GM19455 (cell line): ENCODE measurements around the gene PRXL2A.
"Not testable (repeated sequence)": the region's sequence is repeated elsewhere in the genome, so short reads cannot be mapped to it uniquely, and the experiment has no call there.

Experiments used
- ATAC-seq: cut with Tn5 transposase; IDR thresholded peaks from one replicate; pipeline ENCODE4 v1.9.1; 2021; ENCODE audit not compliant: unreplicated experiment

PRXL2A gene

DNA sequence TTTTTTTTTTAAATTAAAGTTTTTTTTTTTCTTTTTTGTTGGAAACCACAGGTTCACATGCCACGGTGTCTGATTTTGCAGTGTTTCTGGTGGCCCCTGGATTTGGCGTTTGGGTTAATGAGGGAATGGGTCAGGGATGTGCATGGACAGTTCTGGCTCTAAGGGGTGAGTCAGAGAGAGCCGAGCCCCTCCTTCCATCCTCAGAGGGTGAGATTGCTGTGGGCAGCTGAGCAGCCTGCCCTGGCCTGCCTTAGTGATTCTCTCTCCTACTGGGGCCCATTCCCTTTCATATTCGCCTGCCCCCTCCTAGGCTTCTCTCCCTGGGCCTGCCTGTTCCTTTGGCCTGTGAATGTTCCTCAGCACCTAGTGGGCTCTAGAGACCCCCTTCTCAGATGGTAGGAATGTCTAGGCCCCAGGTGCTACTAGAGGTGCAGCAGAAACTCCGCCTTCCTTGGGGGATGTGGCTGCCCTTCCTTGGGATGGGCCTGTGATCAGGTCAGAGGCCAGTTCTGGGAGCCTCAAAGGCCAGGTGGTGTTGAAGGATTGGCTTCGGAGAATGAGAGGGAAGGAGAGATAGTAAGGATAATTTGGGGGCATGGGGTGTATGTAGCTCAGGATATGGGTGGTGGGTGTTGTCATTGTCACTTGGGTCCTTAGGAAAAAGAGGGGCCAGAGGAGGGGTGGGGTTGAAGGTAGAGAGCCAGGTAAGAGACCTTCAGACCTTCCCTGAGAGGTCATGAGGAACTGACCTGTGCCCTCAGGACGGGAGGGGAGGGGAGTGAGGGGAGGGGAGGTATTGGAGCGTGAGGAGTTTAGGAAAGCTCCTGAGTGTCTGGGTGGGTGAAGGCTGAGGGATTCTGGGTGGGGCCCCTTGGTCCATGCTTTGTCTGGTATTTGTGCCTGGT, 65.6 kb downstream of the PRXL2A start:
- no peak for ATAC-seq

DNA sequence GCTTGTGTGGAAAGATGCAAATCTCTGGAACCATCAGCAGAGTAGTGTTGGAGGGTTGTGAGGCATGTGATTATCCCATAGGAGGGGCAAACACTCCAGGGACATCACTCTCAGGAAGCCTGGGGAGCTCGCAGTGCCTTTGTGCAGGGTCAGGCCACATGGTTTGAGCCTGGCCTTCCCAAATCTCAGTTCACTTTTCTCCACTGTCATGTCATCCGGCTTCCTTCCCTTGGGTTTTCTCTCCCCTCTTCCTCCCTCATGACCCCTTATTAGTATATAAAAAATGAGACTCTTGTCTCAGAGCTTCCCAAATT, 66.2 kb downstream of the PRXL2A start:
- no peak for ATAC-seq

DNA sequence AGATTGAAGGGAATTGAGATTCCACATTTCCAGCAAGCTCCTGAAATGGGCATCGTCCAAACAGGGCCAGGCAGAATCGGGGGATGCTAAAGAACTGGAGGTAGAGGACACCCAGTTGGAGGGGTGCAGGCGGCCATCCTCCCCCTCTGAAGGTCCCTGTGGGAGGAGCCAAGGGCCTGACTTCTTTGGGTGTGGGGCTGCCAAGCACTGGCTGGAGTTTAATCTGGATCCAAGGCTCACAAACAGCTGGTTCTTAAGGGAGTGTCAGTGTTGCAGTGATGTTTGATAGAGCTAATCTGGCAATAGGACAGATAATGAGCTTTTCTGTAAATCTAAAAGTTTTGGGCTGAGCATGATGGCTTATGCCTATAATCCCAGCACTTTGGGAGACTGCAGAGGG, 66.6 kb downstream of the PRXL2A start:
- no peak for ATAC-seq

DNA sequence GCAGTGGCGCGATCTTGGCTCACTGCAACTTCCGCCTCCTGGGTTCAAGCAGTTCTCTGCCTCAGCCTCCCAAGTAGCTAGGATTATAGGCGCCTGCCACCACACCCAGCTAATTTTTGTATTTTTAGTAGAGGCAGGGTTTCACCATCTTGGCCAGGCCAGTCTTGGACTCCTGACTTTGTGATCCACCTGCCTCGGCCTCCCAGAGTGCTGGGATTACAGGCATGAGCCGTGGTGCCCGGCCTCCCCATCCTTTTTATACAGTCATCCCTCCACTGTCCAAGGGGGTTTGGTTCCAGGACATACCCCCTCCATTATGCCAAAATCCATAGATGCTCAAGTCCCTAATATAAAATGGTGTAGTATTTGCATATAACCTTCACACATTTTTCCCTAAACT, 67.3 kb downstream of the PRXL2A start:
- ATAC-seq, result not testable (repeated sequence)

- ATAC-seq, result no peak
Observed at GRCh38 chr10:80476685-80477084, 68.3 kb downstream of the PRXL2A start.

GRCh38 chr10:80477813-80478212, 69.5 kb downstream of the PRXL2A start:
- no peak for ATAC-seq

GRCh38 chr10:80480373-80480772, 72.0 kb downstream of the PRXL2A start:
- ATAC-seq, result not testable (repeated sequence)

GRCh38 chr10:80480852-80481251, 72.5 kb downstream of the PRXL2A start:
- no peak for ATAC-seq

DNA sequence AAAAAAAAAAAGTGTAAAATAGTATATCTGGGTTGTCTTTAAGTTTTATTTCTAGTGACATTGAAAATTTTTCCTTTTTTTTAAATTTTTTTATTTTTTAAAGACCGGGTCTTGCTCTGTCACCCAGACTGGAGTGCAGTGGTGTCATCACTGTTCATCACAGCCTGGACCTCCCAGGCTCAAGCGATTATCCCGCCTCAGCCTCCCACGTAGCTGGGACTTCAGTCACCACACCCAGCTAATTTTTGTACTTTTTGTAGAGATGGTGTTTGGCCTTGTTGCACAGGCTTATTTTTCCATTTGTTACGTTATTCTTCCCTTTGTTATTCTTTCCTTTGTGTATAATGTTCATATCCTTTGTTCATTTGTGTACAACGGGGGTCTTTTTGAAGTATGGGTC, 75.9 kb downstream of the PRXL2A start:
- ATAC-seq, result no peak

DNA sequence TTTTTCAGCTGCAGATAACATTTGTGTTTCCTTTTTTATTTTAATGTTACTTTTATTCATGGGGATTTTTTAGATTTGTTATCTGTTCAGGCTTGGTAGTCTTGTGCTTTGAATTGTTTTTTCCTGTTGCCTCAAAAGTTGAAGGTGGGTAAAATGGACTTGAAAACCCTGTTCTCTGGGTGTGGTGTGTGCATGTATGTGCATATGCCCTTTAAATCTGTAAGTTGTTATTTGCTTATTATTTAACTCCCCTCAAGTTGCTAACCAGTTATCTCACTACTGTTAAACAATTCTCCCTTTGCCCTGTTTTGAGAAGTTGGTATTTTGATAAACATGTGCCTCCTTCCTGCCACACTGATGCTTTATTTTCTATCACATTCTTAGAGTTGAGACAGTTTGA, 76.3 kb downstream of the PRXL2A start:
- no peak for ATAC-seq

GRCh38 chr10:80485076-80485945, 77.0 kb downstream of the PRXL2A start:
- no peak for ATAC-seq

DNA sequence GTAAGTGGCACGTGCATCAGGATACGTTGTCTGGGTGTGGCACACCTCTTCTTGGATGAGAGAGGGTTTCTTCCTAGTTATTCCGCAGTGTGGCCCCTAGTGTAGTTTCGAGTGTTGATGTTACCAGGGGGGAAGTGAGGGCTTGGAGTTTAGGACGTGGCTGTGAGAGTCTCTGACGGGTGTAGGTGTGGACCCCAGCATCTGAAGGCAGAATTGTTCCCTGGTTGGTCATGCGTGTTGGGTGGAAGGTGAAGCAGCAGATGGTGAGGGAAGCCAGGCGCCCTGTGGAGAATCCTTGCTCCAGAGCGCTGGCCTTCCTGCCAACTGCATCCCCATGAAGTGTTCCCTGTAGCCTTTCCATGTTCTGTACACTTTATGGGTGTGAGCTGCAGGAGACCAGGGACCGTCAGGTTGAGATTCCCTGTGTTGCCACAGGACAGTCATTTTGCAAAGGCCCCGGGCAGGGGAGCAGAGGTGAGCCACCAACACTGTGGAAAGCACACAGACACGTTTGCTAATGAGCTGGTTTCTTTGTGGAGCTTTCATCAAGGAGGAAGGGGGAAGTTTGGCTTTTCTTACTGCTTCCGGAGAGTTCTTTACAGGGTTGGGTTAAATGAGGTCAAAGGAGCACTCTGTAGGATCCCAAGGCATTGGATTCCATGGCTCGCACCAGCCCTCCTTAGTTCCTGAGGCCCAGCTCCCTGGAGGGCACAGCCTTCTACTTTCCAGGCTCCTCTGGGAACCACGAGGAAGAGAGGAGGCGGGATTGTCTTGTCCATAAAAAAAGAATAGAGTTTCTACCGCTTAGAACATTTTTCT, 77.8 kb downstream of the PRXL2A start:
- no peak for ATAC-seq
